ENCODE data around the gene SREBF2.

SREBF2 gene

GRCh38 chr22:41908411-41909309, 75.8 kb downstream of the SREBF2 start:
- DNase-seq (ENCODE audit: low spot score): no peak

- no peak for DNase-seq (ENCODE audit: low spot score)
Measured at GRCh38 chr22:41909310-41910049, 76.6 kb downstream of the SREBF2 start.

DNA sequence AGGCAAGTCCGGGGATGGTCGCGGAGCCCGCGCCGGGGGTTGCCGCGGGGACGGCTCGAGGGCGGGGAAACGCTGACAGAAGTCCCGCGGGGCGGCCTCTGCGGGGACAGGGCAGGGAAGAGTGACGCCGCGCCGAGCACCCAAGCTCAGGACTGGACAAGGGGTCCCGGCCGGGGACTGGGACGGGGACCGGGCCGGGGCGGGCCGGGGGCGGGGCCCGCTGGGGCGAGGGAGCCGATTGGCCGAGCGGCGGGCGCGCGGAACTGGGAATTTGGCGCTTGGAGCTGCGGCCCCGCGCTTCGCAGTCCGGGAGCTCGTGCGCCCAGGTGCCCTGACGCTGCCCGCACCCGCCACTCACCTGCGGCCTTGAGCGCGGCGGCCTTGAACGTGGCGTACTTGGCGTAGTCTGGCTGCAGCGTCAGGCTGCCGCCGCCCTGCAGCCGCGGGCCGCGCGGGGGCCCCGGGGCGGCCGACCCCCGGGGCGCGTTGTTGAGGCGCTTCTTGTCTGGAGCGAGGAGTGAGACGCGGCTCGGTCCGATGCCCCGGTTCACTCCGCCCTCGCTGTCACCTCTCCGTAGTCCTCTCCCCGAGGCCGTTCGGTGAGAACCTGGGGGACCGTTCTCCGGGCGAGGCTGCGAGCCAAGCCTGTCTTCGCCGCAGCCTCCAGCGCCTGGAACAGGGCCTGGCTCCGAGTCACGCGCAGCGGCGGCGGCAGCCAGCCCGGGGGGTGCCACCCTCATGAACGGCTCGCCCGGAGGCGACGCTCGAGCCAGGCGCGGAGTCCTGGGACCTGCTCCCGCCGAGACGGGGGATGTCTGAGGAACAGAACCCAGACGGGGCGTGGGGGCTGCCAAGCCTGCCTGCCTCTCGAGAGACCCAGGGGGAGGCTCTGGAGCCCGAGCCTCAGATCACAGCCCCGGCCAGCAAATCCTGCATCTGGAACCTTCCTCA, 77.4 kb downstream of the SREBF2 start:
- DNase-seq (ENCODE audit: low spot score): no peak

DNA sequence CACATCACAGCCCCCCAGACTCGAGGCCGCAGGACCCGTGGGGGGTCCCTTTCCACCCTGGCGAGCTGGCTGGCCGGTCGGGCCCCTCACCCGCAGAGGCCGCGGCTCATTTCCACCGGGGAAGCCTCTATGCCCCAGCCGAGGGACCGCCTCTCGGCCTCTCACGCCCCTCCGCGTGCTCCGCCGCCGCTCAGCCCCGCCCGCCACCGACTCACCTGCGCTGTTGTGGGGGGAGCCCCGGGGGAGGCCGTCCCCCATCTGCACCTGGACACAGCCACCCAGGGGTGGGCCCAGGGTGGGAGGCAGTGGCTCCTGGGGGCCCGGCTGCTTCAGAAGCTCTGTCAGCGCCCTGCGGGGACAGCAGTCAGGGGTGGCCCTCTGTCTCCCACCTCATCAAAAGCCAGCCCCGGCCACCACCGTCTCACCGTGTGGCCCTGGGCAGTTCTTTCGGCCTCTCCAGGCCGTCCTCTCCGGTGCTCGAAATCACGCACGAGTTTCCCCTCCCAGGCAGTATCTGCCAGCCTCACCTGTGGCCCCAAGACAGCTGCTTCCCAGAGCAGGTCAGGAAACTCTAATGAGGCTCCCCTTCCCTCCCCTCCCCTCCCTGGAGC, 78.2 kb downstream of the SREBF2 start:
- DNase-seq (ENCODE audit: low spot score): no peak

DNA sequence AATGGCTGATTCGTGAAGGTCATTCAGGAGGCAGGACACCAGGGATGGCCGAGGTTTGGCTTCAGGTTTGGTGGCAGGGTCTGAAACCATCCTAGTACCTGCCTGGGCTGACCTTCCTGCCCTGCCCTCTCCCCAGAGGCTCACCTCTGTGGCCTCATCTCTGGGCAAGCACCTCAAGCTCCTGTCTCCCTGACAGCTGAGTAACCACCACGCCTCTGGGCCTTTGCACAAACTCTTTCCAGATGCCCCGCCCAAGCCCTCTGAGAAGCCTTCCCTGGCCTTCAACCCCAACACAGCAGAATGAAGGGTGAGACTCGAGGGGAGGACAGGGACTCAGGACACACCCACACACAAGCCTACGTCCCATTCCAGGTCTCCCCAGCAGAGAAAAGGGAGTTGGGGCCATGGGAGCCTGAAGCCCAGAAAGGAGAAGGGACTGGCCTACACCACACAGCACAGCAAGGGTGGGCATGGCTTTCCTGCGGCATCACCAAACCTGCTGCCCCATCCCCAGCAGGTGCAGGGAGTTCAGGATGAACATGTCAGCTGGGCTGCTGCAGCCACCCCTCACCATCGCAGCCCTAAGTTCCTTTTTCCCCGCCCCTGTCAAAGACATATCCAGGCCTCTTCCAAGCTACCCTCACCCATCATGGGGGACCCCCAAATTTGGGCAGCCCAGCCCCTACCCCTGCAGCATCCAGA, 79.6 kb downstream of the SREBF2 start:
- no peak for DNase-seq (ENCODE audit: low spot score)

GRCh38 chr22:41913040-41913719, 80.3 kb downstream of the SREBF2 start:
- DNase-seq (ENCODE audit: low spot score): no peak

DNA sequence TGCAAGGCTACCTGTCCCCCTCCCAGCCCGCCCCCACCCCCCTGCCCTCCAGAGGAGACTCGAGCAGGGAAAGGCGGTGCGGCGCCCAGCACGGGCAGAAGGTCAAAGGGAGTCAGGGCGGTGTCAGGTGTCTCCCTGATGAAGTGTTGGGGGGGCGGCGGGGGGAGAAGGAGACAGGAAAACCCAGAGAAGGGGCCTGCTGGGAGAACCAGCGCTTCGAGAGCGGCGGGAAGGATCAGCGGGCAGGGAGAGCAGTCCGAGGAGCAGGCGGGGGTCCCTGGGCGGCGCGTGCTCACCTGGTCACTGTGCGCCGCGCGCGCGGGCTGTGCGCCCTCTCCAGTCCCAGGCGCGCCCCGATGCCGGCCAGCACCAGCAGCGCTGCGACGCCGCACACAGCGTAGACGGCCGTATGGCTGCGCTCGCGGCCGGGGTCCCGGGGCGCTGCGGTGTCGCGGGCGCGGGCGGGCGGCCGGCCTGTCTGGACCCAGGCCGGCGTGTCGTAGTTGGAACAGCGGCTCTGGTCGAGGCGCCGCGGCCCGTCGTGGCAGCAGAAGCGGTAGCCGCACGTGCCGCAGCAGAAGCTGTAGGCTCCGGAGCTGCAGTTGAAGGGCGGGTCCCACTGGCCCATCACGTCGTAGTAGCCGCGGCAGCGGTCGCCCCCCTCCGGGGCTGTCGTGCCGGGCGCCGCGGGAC, 81.1 kb downstream of the SREBF2 start:
- no peak for DNase-seq (ENCODE audit: low spot score)

DNA sequence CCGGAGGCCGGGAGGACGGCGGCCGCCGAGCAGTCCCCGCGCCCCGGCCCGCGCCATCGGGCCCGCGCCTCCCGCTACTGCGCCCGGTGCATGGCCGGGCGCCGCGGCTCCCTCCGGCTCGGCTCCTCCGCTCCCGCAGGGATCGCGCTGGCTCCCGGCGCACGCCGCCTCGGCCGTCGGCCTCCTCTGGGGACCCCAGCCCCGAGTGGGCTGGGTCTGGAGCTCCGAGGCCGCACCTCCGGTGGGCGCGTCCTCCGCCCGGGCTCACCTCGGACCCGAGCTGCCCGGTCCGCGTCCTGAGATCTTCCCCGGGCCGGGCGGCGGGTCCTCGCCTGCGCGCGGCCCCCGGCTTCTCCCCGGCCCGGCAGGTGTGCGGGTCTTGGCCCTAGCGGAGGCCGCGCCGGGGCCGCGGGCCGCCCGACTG, 81.7 kb downstream of the SREBF2 start:
- DNase-seq (ENCODE audit: low spot score): no peak

DNA sequence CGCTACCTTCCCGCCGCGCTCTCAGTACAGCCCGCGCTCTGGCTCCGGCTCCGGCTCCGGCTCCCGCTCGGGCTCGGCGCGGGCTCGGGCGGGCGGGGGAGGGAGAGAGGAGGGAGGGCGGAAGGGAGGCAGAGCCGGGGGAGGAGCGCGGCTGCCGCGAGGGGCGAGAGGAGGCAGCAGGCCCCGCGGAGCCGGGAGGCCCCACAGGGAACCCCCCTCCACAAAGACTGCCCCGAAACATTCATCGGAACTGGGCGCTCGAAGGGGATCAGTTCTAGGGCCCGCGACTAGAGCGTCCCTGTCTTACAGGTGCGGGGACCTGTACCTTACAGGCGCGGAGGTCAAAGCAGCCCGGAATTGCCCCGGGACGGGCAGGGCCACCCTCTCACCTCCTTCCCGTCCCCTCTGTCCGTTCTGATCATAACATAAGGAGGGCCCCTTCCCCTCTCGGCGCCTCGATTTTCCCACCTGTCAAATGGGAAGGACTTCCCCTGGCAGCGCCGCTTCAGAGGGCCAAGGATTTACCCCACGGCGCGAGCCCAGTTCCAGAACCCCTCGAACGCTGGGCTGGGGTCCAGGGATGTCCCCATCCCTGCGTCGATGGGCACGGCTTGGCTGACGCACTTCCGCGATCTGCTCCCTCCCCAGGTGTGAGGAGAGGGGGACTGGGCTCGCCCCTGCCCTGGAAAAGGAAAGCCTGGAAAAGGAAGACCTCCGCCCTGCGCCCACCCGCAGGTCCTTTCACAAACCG, 82.3 kb downstream of the SREBF2 start, which contains the start of gene SHISA8:
SHISA8 (minus strand) TSS at position 40 of the 751 bp plus-strand sequence. CDS start 407 bp downstream, outside the sequence.
- DNase-seq (ENCODE audit: low spot score): no peak

DNA sequence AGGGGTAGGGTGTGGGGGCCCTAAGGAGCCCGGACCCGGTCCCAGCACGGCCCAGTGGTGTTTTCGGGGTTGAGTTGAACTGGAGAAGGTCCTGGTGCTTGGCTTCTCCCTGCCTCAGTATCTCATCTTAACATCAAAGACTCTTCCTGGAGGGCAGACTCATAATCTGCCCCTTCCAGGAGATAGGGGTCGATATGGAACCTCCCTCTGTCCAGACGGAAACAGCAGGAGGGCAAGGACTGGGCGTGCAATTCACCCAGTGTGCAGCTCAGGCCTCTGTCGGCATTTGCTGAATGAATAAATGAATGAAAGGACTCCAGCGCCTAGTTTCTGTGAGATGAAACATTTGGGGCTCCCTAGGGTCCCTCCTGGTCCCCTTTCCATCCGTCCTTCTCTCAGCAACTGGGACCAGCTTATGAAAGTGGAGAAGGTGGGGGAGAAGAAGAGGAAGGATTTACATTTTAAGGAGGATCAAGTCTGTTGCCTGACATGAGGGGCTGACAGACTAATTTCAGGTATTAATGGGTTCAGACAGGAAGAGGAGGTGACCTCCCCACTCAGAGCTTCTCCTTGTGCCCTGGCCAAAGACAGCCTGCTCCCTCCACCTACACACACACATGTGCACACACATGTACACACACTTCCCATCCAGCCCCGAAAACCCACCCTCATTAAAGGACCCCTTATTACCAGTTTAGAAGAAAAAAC, 83.0 kb downstream of the SREBF2 start:
- no peak for DNase-seq (ENCODE audit: low spot score)

DNA sequence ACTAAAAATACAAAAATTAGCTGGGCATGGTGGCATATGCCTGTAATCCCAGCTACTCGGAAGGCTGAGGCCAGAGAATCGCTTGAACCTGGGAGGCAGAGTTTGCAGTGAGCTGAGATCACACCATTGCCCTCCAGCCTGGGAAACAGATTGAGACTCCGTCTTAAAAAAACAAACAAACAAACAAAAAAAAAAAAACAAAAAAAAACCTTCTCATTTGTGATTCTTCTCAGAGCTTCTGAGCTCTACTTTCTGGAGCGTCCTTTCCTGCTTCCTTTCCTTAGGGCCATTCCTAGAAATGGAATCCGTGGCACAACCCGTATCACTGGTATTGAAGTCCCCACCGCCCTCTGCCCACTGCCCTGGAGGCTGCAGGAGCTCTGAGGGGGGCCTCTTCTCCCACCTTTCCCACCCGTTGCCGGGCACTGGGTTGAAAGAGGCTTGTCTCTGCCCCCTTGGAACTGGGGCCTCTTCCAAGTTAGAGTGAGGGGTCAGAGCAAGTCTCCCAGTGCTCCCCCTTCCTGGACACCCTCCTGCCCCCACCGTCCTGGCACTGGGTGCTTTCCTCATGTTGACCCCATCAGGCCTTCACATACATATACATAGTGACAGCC, 83.9 kb downstream of the SREBF2 start:
- no peak for DNase-seq (ENCODE audit: low spot score)

GRCh38 chr22:41917375-41917902, 84.5 kb downstream of the SREBF2 start:
- DNase-seq (ENCODE audit: low spot score): no peak

- DNase-seq (ENCODE audit: low spot score): no peak
Measured at GRCh38 chr22:41917903-41918791, 85.2 kb downstream of the SREBF2 start.

- no peak for DNase-seq (ENCODE audit: low spot score)
Measured at GRCh38 chr22:41919357-41920224, 86.7 kb downstream of the SREBF2 start.

DNA sequence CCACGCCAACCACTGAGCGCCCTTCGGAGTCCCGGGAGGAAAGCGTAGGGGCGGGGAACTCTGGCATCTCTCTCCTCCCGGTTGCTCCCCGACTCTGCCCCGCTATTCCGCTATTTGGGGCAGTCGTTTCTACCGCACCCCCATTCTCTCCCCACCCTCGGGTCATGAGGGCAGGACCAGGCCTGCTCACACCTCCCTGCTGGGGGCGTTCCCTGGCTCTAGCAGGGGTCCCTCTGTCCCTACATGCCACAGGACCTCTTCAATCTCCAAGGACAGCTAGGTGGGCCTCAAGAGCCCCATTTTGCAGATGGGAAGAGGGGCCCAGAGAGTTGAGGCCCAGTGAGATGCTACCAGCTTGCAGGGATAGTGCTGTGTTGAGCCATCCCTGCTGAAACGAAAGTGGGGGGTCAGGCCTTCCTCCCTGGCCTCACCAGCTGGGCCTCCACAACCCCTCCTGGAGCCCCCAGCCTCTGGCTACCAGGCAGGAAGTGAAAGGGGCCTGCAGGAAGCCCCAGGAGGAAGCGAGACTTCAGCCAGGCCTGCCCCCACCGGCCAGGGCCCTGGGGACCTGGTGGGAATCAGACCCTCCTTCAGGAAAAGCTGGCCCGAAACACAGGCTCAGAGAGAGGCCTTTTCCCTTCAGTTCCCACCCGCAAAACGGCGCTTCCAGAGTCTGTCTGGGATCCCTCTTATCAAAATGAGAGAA, 87.5 kb downstream of the SREBF2 start:
- no peak for DNase-seq (ENCODE audit: low spot score)

Data from left forelimb (tissue), 1 donor.